Measurements from ENCODE around the gene KCNJ8. TPM values are rescaled to one million over a fixed set of nuclear protein-coding genes. Genes with fewer than 3 reads are reported as not detected.
"Not testable (repeated sequence)": the region's sequence is repeated elsewhere in the genome, so short reads cannot be mapped to it uniquely, and the experiment has no call there.

Gene KCNJ8
- total and polyA plus RNA-seq, 8 donors = 5.7 to 19.6 (median 8.9) TPM; not detected in 2

DNA sequence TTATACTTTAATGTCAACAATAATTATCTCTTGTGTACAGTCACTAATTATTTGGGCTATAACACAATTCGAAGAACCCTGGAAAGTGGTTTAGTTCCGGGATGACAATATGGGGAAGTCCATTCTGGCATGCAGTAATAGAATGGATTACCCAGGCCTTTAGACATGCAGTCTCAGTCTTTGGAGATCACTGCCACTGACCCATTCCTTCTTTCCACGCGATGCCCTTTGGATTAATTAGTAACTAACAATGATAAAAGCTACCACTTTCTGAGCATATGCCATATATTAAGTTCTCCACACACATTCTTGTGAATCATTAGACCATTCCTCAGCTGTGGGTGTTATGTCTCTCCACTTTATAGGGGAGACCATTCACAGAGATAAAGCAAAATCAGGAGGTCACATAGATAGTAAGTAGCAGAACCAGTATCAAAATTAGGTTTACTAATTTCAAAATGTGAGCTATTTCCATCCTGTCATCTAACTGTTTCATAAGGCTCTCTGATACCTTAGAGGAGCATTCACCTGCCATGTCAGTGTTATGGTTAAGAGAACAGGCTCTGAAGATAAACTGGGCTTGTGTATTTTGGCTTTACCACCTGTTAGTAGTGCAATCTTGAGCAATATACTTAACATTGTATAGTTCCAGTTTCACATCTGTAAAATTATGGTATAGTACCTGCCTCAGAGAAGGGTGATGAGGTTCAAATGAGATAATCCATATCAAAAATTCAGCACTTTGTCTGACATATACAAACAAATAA is 27.2 kb upstream of the KCNJ8 start:
- no peaks in the 10 kb centered on the region for H3K27me3 ChIP-seq
- H3K9me3 ChIP-seq = no peaks in the 10 kb centered on the region
- no peak overlapping the region for H3K27ac ChIP-seq
- intact Hi-C loops (cut with DNase I; ENCODE audit: low total_unique reads) = no loop called here
- no peaks in the 10 kb centered on the region for H3K4me1 ChIP-seq
- TF ChIP-seq POLR2AphosphoS5 (IDR thresholded peaks at IDR 0.05) (no peak), EP300 (IDR thresholded peaks at IDR 0.05) (no peak), CTCF (IDR thresholded peaks at IDR 0.05) (no peak), POLR2A (IDR thresholded peaks at IDR 0.05) (no peak)
- DNase-seq = no peak
- peaks cover 0 to 16% (median 0%) of the 10 kb centered on the region in 4 donors for H3K36me3 ChIP-seq
- H3K4me3 ChIP-seq = no peak overlapping the region
- 43 to 67% (median 55%) methylated on average over 4 of the region's 4 CpGs for whole genome bisulfite sequencing, 5 donors

DNA sequence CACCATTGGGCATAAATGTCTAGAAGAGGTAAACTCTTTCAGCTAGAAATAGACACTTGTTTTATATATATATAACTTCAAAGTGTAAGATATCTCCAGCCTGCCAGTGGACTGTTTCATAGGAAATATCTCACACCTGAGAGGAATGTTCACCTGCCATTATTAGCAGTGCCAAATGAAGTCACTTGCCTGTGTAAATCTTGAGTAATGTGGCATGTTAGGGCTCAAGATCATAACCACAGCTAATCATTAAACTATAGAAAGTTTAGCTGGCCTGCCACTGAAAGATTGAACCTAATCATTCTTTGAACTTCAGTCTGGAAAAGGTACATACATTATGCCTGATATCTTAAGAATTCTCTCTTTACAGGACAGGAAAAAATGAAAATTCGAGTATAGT is 25.5 kb upstream of the KCNJ8 start:
- Histone ChIP-seq H3K27ac (no peak overlapping the region), H3K36me3 (peaks cover 0 to 10% (median 0%) of the 10 kb centered on the region in 4 donors), H3K4me1 (peaks cover 0 to 5% (median 2%) of the 10 kb centered on the region in 4 donors), H3K27me3 (no peaks in the 10 kb centered on the region), H3K9me3 (no peaks in the 10 kb centered on the region), H3K4me3 (no peak overlapping the region)
- intact Hi-C loops (cut with DNase I; ENCODE audit: low total_unique reads) = no loop called here
- WGBS, 5 donors = 23 to 47% (median 37%) methylated on average over 1 of the region's 1 CpG
- no peak for DNase-seq
- no peak for TF ChIP-seq POLR2AphosphoS5 (IDR thresholded peaks at IDR 0.05)
- TF ChIP-seq EP300 (IDR thresholded peaks at IDR 0.05) = no peak
- no peak for TF ChIP-seq POLR2A (IDR thresholded peaks at IDR 0.05)
- TF ChIP-seq CTCF (IDR thresholded peaks at IDR 0.05) = no peak

DNA sequence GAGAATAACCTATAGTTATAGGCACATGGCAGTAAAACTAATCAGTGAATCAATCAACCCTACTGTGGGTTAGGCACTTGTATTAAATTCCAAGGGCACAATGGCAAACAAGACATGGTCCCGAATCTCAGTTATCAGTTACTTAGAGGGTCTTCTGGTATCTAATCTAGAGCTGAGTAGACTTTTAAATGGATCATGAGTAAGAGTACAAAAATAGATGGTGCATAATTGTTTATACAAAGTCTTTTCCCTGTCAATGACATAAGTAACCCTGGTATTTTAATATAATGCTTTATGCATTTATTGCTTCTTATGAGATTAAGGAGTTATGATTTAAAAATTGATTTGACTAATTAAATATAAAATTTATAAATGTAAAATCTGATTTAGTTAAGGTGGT is 23.0 kb upstream of the KCNJ8 start:
- WGBS, 5 donors = 70 to 83% (median 80%) methylated on average over 1 of the region's 1 CpG
- no peak for DNase-seq
- TF ChIP-seq POLR2A (IDR thresholded peaks at IDR 0.05) (no peak), EP300 (IDR thresholded peaks at IDR 0.05) (no peak), POLR2AphosphoS5 (IDR thresholded peaks at IDR 0.05) (no peak), CTCF (IDR thresholded peaks at IDR 0.05) (no peak)
- peaks cover 0 to 8% (median 3%) of the 10 kb centered on the region in 4 donors for H3K4me1 ChIP-seq
- H3K27ac ChIP-seq = no peak overlapping the region
- intact Hi-C loops (cut with DNase I; ENCODE audit: low total_unique reads) = no loop called here
- no peak overlapping the region for H3K4me3 ChIP-seq
- H3K27me3 ChIP-seq = no peaks in the 10 kb centered on the region
- H3K9me3 ChIP-seq = no peaks in the 10 kb centered on the region
- H3K36me3 ChIP-seq = no peaks in the 10 kb centered on the region

DNA sequence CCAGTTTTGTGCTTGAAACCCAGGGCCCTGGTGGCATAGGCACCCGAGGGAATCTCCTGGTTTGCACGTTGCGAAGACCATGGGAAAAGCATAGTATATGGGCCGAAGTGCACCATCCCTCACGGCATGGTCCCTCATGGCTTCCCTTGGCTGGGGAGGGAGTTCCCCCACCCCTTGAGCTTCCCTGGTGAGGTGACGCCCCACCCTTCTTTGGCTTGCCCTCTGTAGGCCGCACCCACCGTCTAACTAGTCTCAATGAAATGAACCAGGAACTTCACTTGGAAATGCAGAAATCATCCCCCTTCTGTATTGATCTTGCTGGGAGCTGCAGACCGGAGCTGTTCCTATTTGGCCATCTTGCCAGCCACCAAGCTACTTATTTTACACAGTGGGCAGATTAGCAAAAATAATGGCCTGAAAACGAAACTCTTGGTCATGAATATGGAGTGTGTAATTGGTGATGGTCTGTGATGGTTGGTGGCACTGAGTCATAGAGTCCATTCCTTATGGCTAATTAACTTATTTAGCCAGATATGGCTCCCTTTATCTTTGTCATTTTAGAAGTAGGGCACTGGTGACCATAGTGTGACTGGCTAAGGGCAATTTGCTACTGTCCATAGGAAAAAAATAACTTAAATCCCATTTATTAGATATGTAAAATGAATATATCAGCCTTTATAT is 21.3 kb upstream of the KCNJ8 start:
- no peak for DNase-seq
- no peak for TF ChIP-seq POLR2AphosphoS5 (IDR thresholded peaks at IDR 0.05)
- no peak for TF ChIP-seq EP300 (IDR thresholded peaks at IDR 0.05)
- Histone ChIP-seq H3K4me3 (no peak overlapping the region), H3K4me1 (peaks cover 0 to 8% (median 3%) of the 10 kb centered on the region in 4 donors), H3K27ac (no peak overlapping the region), H3K27me3 (no peaks in the 10 kb centered on the region), H3K36me3 (no peaks in the 10 kb centered on the region), H3K9me3 (peaks cover 0 to 1% (median 0%) of the 10 kb centered on the region in 4 donors)
- 89 to 100% (median 94%) methylated on average over 9 to 10 of the region's 10 CpGs for WGBS, 5 donors
- intact Hi-C loops (cut with DNase I; ENCODE audit: low total_unique reads) = no loop called here

DNA sequence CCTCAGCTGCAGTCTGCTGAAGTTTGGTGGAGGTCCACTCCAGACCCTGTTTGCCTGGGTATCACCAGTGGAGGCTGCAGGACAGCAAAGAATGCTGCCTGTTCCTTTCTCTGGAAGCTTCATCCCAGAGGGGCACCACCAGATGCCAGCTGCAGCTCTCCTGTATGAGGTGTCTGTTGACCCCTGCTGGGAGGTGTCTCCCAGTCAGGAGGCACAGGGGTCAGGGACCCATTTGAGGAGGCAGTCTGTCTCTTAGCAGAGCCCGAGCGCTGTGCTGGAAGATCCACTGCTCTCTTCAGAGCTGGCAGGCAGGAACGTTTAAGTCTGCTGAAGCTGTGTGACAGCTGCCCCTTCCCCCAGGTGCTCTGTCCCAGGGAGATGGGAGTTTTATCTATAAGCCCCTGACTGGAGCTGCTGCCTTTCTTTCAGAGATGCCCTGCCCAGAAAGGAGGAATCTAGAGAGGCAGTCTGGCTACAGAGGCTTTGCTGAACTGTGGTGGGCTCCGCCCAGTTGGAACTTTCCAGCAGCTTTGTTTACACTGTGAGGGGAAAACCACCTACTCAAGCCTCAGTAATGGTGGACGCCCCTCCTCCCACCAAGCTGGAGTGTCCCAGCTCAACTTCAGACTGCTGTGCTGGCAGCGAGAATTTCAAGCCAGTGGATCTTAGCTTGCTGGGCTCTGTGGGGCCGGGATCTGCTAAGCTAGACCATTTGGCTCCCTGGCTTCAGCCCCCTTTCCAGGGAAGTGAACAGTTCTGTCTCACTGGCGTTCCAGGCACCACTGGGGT is 20.5 kb upstream of the KCNJ8 start:
- WGBS, 5 donors = 75 to 83% (median 78%) methylated on average over 4 to 8 of the region's 8 CpGs
- H3K27me3 ChIP-seq; H3K4me3 ChIP-seq; H3K36me3 ChIP-seq; H3K27ac ChIP-seq; H3K9me3 ChIP-seq; DNase-seq; intact Hi-C loops (cut with DNase I; ENCODE audit: low total_unique reads); H3K4me1 ChIP-seq: not testable (repeated sequence)

- peaks cover 0 to 15% (median 6%) of the 10 kb centered on the region in 4 donors for H3K4me1 ChIP-seq
- DNase-seq; H3K4me3 ChIP-seq; H3K36me3 ChIP-seq; intact Hi-C loops (cut with DNase I; ENCODE audit: low total_unique reads); H3K27me3 ChIP-seq; H3K27ac ChIP-seq: not testable (repeated sequence)
- H3K9me3 ChIP-seq = peaks cover 0 to 13% (median 0%) of the 10 kb centered on the region in 4 donors
- 85 to 90% (median 88%) methylated on average over 4 of the region's 4 CpGs for WGBS, 5 donors
Observed at GRCh38 chr12:21789687-21790086, 15.2 kb upstream of the KCNJ8 start.
